ENCODE results near the gene FSIP2.
"Not testable (repeated sequence)": the region's sequence is repeated elsewhere in the genome, so short reads cannot be mapped to it uniquely, and the experiment has no call there.

Gene FSIP2

GRCh38 chr2:185802926-185803325 lies 64.3 kb downstream of the FSIP2 start:
- FAIRE-seq, result no peak

GRCh38 chr2:185806783-185807182 lies 68.2 kb downstream of the FSIP2 start:
- no peak for FAIRE-seq

GRCh38 chr2:185807351-185807750 lies 68.7 kb downstream of the FSIP2 start:
- FAIRE-seq, result no peak

GRCh38 chr2:185811580-185811979 lies 73.0 kb downstream of the FSIP2 start:
- FAIRE-seq, result no peak

GRCh38 chr2:185813707-185814106 lies 75.1 kb downstream of the FSIP2 start:
- FAIRE-seq, result no peak

GRCh38 chr2:185817991-185818390 lies 79.4 kb downstream of the FSIP2 start:
- FAIRE-seq, result no peak

GRCh38 chr2:185821467-185821866 lies 82.9 kb downstream of the FSIP2 start:
- no peak for FAIRE-seq

GRCh38 chr2:185823773-185824172 lies 85.2 kb downstream of the FSIP2 start:
- no peak for FAIRE-seq

GRCh38 chr2:185825557-185825956 lies 87.0 kb downstream of the FSIP2 start:
- FAIRE-seq, result no peak

GRCh38 chr2:185828326-185828725 lies 89.7 kb downstream of the FSIP2 start:
- FAIRE-seq, result no peak

GRCh38 chr2:185833864-185834263 lies 95.3 kb downstream of the FSIP2 start:
- no peak for FAIRE-seq

- no peak for FAIRE-seq
These were observed 97.4 kb downstream of the FSIP2 start for GRCh38 chr2:185835974-185836373.

- FAIRE-seq, result no peak
These were observed 116.3 kb downstream of the FSIP2 start for GRCh38 chr2:185854885-185855284.

- no peak for FAIRE-seq
These were observed 119.1 kb downstream of the FSIP2 start for GRCh38 chr2:185857691-185858090.

- FAIRE-seq, result no peak
These were observed 120.9 kb downstream of the FSIP2 start for GRCh38 chr2:185859506-185859905.

GRCh38 chr2:185860321-185860720 lies 121.7 kb downstream of the FSIP2 start:
- no peak for FAIRE-seq

- no peak for FAIRE-seq
These were observed 124.2 kb downstream of the FSIP2 start for GRCh38 chr2:185862657-185863398.

- FAIRE-seq, result not testable (repeated sequence)
These were observed 126.1 kb downstream of the FSIP2 start for GRCh38 chr2:185864468-185865260.

- no peak for FAIRE-seq
These were observed 136.7 kb downstream of the FSIP2 start for GRCh38 chr2:185875136-185875931.

GRCh38 chr2:185876234-185876633 lies 137.6 kb downstream of the FSIP2 start:
- no peak for FAIRE-seq

GRCh38 chr2:185880396-185880795 lies 141.8 kb downstream of the FSIP2 start:
- FAIRE-seq, result no peak
